ENCODE results near the gene PLB1.

DNA sequence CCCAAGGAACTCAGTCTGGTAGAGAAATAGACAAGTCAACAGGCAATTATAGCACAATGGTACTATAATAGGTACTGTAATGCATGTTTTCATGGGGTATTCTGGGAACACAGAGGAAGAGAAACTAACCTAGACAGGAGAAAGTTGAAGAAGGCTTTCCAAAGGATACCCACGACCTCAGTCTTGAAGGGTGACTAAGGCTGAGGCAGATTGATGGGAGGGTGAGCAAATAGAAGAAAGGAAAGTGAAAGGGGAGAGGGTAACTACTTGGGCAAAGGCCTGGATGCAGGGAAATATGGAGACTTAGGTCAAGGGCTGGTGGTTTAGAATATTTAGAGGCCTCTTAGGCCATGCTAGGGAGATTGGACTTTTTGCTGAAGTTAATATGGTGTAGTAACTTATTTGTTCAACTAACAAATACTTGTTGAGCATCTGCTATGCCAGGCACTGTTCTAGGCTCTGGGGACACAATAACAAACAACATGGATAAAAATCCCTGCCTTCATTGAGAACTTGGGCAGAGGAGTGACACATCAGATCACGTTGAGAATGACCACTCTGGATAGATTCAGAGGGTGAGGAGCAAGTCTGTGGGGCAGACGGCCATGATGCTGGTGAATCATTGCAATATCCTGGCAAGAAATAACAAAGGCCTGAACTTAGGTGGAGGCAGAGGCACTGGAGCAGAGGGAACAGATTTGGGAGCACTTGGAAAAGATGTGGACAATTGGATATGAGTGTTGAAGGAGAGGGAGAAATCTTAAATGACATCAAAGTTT is 56.4 kb downstream of the PLB1 start:
- TF ChIP-seq ESRRA (CRISPR knock-in tag; IDR thresholded peaks at IDR 0.05; ENCODE audit: borderline replicate concordance), result no peak
- TF ChIP-seq, protein P1, sequence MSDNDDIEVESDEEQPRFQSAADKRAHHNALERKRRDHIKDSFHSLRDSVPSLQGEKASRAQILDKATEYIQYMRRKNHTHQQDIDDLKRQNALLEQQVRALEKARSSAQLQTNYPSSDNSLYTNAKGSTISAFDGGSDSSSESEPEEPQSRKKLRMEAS (CRISPR knock-in tag; IDR thresholded peaks at IDR 0.05), result no peak
- TF ChIP-seq SP1 (CRISPR knock-in tag; conservative IDR thresholded peaks at IDR 0.05), result no peak
- TF ChIP-seq, protein P2, sequence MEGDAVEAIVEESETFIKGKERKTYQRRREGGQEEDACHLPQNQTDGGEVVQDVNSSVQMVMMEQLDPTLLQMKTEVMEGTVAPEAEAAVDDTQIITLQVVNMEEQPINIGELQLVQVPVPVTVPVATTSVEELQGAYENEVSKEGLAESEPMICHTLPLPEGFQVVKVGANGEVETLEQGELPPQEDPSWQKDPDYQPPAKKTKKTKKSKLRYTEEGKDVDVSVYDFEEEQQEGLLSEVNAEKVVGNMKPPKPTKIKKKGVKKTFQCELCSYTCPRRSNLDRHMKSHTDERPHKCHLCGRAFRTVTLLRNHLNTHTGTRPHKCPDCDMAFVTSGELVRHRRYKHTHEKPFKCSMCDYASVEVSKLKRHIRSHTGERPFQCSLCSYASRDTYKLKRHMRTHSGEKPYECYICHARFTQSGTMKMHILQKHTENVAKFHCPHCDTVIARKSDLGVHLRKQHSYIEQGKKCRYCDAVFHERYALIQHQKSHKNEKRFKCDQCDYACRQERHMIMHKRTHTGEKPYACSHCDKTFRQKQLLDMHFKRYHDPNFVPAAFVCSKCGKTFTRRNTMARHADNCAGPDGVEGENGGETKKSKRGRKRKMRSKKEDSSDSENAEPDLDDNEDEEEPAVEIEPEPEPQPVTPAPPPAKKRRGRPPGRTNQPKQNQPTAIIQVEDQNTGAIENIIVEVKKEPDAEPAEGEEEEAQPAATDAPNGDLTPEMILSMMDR (IDR thresholded peaks at IDR 0.05), result no peak
- TF ChIP-seq, protein P3, sequence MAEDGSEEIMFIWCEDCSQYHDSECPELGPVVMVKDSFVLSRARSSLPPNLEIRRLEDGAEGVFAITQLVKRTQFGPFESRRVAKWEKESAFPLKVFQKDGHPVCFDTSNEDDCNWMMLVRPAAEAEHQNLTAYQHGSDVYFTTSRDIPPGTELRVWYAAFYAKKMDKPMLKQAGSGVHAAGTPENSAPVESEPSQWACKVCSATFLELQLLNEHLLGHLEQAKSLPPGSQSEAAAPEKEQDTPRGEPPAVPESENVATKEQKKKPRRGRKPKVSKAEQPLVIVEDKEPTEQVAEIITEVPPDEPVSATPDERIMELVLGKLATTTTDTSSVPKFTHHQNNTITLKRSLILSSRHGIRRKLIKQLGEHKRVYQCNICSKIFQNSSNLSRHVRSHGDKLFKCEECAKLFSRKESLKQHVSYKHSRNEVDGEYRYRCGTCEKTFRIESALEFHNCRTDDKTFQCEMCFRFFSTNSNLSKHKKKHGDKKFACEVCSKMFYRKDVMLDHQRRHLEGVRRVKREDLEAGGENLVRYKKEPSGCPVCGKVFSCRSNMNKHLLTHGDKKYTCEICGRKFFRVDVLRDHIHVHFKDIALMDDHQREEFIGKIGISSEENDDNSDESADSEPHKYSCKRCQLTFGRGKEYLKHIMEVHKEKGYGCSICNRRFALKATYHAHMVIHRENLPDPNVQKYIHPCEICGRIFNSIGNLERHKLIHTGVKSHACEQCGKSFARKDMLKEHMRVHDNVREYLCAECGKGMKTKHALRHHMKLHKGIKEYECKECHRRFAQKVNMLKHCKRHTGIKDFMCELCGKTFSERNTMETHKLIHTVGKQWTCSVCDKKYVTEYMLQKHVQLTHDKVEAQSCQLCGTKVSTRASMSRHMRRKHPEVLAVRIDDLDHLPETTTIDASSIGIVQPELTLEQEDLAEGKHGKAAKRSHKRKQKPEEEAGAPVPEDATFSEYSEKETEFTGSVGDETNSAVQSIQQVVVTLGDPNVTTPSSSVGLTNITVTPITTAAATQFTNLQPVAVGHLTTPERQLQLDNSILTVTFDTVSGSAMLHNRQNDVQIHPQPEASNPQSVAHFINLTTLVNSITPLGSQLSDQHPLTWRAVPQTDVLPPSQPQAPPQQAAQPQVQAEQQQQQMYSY (CRISPR knock-in tag; IDR thresholded peaks at IDR 0.05), result no peak
- TF ChIP-seq, protein P4, sequence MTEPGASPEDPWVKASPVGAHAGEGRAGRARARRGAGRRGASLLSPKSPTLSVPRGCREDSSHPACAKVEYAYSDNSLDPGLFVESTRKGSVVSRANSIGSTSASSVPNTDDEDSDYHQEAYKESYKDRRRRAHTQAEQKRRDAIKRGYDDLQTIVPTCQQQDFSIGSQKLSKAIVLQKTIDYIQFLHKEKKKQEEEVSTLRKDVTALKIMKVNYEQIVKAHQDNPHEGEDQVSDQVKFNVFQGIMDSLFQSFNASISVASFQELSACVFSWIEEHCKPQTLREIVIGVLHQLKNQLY (CRISPR knock-in tag; IDR thresholded peaks at IDR 0.05), result no peak
- no peak for TF ChIP-seq JUN (CRISPR knock-in tag; IDR thresholded peaks at IDR 0.05)
- TF ChIP-seq E2F1 (CRISPR knock-in tag; IDR thresholded peaks at IDR 0.05), result no peak
- TF ChIP-seq ETV6 (CRISPR knock-in tag; IDR thresholded peaks at IDR 0.05), result no peak
- TF ChIP-seq, protein P5, sequence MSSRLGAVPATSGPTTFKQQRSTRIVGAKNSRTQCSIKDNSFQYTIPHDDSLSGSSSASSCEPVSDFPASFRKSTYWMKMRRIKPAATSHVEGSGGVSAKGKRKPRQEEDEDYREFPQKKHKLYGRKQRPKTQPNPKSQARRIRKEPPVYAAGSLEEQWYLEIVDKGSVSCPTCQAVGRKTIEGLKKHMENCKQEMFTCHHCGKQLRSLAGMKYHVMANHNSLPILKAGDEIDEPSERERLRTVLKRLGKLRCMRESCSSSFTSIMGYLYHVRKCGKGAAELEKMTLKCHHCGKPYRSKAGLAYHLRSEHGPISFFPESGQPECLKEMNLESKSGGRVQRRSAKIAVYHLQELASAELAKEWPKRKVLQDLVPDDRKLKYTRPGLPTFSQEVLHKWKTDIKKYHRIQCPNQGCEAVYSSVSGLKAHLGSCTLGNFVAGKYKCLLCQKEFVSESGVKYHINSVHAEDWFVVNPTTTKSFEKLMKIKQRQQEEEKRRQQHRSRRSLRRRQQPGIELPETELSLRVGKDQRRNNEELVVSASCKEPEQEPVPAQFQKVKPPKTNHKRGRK (CRISPR knock-in tag; IDR thresholded peaks at IDR 0.05; ENCODE audit: borderline replicate concordance), result no peak
- TF ChIP-seq, protein P6, sequence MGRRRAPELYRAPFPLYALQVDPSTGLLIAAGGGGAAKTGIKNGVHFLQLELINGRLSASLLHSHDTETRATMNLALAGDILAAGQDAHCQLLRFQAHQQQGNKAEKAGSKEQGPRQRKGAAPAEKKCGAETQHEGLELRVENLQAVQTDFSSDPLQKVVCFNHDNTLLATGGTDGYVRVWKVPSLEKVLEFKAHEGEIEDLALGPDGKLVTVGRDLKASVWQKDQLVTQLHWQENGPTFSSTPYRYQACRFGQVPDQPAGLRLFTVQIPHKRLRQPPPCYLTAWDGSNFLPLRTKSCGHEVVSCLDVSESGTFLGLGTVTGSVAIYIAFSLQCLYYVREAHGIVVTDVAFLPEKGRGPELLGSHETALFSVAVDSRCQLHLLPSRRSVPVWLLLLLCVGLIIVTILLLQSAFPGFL (CRISPR knock-in tag; IDR thresholded peaks at IDR 0.05; ENCODE audit: borderline replicate concordance), result no peak
- TF ChIP-seq ELF4 (CRISPR knock-in tag; IDR thresholded peaks at IDR 0.05; ENCODE audit: low read depth), result no peak
